AG08396 (cell line): ENCODE data around the gene ALDH2.
"Not testable (repeated sequence)": the region's sequence is repeated elsewhere in the genome, so short reads cannot be mapped to it uniquely, and the experiment has no call there.

ENCODE experiments used
- DNase-seq: peaks from one replicate; pipeline ENCODE4 v3.0.0; 2012; ENCODE audit warnings: low spot score, mixed read lengths

The ALDH2 gene

DNA sequence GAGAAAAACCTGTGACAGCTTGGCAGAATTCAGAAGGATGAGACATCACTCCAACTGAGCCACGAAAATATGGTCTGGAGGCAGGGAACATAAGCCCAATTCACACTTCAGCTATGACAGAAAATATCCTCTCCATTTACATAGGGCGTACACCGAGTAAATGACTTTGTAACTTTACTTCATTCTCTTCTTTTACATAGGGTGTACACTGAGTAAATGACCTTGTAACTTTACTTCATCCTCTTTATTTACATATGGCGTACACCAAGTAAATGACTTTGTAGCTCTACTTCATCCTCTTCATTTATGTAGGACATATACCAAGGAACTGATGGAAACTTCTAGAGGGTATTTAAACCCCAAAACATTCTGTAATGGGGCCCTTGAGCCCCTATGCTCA, 61.2 kb downstream of the ALDH2 start:
- no peak for DNase-seq

DNA sequence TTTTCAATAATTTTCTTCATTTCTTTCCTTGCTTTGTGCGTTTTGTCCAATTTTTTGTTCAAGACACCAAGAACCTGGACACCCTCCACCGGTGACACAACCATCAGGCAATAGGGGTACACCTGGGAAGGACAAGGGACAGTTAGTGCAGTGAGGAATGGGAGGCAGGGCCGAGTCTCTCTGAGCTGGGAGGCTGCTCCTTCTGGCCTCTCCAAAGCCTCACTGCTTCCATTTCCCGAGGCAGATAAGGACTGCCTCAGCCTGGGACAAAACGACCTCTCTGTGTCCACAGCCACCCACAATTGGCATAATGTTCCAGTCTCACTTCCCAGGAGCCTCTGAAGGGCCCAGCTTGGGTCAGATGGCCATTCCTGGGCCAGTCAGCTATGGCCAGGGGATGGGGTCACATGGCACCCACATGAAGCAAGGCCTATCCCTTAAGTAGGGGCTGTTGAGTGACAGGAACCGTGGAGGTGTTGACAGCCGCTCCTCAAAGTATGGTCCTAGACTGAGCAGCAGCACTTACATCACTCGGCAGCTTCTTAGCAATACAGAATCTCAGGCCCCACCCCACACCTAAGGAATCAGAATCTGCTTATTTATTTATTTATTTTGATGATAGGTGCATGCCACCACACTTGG, 61.7 kb downstream of the ALDH2 start:
- DNase-seq: no peak

DNA sequence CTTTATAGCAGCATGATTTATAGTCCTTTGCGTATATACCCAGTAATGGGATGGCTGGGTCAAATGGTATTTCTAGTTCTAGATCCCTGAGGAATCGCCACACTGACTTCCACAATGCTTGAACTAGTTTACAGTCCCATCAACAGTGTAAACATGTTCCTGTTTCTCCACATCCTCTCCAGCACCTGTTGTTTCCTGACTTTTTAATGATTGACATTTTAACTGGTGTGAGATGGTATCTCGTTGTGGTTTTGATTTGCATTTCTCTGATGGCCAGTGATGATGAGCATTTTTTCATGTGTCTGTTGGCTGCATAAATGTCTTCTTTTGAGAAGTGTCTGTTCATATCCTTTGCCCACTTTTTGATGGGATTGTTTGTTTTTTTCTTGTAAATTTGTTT, 62.9 kb downstream of the ALDH2 start:
- not testable (repeated sequence) for DNase-seq

DNA sequence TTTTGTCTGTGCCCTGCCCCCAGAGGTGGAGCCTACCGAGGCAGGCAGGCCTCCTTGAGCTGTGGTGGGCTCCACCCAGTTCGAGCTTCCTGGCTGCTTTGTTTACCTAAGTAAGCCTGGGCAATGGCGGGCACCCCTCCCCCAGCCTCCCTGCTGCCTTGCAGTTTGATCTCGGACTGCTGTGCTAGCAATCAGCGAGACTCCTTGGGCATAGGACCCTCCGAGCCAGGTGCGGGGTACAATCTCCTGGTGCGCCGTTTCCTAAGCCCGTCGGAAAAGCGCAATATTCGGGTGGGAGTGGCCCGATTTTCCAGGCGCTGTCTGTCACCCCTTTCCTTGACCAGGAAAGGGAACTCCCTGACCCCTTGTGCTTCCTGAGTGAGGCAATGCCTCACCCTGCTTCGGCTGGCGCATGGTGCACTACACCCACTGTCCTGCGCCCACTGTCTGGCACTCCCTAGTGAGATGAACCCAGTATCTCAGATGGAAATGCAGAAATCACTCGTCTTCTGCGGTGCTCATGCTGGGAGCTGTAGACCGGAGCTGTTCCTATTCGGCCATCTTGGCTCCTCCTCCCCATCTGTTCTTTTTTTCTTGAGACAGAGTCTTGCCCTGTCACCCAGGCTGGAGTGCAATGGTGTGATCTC, 68.1 kb downstream of the ALDH2 start:
- DNase-seq: not testable (repeated sequence)

DNA sequence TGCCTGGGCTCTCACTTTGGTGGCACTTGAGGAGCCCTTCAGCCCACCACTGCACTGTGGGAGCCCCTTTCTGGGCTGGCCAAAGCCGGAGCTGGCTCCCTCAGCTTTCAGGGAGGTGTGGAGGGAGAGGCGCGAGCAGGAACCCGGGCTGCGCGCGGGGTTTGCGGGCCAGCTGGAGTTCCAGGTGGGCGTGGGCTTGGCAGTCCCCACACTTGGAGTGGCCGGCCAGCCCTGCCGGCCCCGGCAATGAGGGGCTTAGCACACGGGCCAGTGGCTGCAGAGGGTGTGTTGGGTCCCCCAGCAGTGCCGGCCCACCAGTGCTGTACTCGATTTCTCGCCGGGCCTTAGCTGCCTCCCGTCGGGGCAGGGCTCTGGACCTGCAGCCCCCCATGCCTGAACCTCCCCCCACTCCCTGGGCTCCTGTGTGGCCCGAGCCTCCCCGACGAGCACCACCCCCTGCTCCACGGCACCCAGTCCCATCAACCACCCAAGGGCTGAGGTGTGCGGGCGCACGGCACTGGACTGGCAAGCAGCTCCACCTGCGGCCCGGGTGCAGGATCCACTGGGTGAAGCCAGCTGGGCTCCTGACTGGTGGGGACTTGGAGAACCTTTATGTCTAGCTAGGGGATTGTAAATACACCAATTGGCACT, 68.9 kb downstream of the ALDH2 start:
- DNase-seq: not testable (repeated sequence)

DNA sequence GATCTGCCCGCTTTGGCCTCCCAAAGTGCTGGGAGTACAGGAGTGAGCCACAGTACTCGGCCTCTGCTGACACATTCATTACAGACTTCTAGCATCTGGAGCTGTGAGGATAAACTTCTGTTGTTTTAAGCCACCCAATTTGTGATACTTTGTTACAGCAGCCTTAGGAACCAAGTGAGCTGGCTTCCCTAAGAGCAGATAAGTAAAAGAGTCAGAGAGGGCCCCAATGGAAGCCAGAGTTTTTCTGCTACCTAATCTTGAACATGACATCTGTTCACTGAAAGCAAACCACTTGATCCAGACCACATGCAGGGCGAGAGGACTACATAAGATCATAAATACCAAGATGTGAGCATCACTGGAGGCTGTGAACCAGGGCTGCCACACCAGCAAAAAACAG, 71.6 kb downstream of the ALDH2 start:
- DNase-seq: no peak

DNA sequence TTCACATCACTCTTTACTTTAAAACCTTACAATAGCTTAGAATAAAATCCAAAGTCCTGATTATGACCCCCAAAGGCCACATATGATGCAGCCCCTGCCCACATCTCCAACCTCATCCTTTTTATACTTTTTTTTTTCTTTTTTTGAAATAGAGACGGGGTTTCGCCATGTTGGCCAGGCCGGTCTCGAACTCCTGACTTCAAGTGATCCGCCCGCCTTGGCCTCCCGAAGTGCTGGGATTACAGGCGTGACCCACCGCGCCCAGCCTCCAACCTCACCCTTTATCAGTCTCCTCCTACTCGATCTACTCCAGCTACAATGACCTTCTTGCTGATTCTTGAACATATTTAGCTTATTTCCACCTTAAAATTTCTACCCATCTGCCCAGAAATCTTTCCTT, 74.1 kb downstream of the ALDH2 start:
- no peak for DNase-seq

DNA sequence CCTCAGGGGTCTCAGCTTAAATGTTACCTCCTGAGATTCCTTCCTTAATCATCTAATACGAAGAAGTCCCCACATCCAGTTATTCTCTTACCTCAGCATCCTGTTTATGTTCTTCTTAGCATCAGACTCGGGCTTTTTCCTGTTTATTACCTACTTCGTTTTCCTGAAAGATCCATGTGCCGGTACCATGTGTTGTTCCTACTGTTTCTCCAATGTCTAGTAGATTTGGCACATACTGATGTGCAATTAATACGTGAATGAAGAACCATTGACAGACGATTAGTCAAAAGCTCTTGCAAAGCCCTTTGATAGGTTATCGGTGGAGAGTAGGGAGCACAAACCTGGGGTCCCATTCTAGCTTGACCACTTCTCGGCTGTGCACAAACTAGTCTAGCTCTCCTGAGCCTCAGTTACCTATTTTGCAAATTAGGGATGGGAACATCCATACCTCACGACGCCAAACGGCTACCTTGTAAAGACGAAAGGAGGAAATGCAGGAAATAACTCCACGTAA, 74.6 kb downstream of the ALDH2 start:
- DNase-seq: no peak

DNA sequence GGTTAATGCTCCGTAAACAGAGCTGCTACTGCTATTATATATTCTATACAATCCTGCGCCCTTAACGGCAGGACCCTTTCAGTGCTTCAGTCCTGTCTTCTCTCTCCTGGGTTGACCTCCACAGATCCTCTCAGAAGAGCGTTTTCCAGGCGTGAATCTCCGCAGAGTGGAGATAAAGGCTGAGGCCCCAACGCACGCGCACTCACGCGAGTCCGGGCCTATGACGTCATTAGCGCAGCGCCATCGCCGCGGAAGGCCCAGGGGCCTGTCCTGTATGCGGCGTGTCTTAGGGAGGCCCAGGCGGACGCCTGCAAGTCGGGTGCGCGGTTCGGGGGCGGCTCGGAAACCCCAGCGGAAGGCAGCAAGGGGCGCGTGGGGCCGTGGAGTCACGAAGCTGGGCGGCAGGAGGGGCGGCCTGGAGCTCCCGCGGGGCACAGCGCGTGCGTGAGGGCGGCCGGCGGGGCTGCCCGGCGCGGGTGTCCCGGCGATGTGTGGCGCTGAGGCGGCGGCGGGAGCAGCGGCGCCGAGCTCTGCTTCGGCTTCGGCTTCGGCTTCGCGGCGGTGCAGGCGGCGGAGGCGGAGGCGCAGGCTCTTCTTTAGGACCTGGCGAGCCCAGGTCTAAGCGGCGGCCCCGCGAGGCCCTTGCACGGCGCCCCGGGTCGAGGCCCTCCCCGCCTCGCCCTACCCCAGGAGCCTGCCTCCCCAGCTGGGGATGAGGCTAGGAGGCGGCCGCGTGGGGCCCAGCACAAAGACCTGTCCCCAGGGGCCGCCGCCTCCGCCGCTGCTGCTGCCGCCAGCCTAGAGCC, 75.2 kb downstream of the ALDH2 start, which contains the start of gene MAPKAPK5:
TSS of gene MAPKAPK5 (plus strand) at position 479 of the 806 bp plus-strand sequence. CDS start 506 bp downstream, outside the sequence.
- DNase-seq: peak; percentile 99

DNA sequence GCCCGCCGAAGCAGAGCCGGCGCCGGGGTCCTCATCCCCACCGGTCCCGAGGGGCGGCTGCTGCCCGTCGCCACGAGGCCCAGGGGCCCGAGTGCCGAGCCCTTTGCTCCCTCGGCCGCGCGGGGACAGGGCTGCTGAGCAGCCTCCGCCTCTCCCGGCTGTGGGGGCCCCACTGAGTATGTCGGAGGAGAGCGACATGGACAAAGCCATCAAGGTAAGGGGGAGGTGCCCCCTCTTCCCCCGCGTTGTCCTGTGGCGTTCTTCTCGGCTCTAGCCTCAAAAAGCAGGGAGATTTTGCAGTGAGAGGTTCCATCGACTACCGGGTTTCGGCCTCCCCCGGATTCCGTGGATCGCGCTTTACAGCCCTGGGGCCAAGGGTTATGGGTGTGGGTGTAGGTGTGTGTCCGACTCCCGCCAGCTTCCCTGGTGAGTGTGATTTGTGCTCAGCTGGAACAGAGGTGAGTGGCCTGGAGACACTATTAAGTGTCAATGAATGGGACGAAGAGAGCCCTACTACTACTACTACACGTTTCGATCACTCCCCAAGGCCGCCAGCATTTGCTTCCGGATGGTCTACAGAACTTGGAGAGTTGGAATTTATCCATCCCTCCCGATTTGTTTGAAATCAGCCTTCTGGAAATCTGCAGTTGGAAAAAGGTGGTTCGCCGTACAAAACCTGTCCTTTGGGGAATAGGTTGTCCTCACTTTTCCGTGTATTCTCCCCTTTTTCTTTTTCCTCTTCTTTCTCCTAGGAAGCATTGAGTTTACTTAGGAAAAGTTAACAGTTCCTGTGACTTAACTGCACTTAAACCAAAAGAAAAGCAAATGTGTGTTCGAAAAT, 76.0 kb downstream of the ALDH2 start:
- DNase-seq: peak; percentile 28

DNA sequence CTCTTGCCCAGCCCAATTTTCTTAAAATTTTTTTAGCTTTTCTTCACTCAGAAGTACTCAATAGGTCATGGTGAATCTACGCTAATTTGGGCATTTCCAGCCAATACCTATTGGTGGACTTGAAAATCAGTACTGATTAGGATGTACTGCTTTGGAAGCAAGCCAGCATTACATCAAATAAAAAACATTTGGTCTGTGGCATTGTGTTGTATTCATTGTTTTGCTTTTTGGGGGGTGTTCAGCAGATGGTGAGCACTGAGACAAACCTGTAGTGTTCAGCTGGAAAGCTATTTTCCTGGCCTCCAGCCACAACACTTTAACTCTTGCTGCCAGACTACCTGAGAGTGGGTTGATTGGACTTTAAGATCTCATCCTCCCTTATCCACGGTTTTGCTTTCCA, 79.3 kb downstream of the ALDH2 start:
- DNase-seq: no peak

DNA sequence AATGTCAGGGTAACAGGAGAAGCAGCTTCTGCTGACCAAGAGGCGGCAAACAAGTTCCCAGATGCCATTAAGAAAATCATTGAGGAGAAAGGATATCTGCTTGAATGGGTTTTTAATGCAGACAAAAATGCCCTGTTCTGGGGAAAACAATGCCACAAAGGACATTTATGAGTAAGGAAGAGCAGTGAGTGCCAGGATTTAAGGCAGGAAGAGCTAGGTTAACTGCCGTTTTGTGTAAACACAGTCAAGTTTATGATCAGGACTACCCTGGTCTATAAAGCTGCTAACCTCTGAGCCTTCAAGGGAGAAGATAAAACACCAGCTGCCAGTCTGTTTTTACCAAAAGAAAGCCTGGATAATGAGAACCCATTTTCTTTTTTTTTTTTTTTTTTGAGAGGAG, 83.8 kb downstream of the ALDH2 start:
- DNase-seq: no peak

DNA sequence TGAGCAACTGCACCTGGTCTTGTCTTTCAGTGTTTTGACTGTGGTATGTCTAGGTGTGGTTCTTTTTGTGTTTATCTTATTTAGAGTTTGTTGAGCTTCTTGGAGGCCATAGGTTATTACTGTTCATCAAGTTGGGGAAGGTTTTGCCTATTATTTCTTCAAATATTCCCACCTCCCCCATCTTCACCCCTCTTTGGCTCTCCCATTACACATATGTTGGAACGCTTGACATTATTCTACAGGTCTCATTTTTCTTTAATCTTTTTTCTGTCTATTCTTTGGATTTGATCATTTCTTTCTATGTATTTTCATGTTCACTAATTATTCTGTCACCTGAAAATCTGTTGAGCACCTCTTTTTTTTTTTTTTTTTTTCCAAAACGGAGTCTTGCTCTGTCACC, 91.5 kb downstream of the ALDH2 start:
- DNase-seq: no peak

DNA sequence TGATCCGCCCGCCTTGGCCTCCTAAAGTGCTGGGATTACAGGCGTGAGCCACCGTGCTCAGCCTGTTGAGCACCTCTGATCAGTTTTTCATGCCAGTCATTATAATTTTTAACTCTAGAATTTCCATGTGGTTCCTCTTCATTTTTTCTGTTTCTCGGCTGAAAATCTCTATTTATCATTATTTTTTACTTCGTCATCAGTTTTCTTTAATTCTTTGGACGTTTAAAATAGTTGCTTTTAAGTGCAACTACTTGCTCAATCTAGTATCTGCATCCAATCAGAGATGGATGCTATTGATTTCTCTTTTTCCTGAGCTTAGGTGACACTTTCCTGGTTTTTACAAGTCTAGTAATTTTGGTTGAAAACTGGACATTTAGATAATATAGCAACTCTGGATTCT, 92.0 kb downstream of the ALDH2 start:
- no peak for DNase-seq

DNA sequence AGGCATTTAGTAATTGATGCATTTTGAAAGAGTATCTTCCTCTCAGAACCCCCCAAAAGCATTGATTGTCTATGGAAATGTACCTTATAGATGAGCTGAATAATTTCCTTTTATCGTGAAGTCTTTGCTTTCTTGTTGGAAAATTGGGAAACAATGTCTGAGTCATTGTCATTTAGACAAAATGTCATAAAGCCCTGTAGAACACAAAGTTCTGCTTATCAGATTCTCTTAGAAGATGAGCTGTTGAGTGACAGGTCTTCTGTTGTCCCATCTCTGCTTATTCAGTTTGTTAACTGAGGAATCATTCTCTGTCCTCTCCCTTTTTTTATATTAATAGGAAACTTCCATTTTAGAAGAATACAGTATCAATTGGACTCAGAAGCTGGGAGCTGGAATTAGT, 98.2 kb downstream of the ALDH2 start:
- no peak for DNase-seq
